Measurements from ENCODE around the gene PARD3.
"Not testable (repeated sequence)": the region's sequence is repeated elsewhere in the genome, so short reads cannot be mapped to it uniquely, and the experiment has no call there.

PARD3 gene

DNA sequence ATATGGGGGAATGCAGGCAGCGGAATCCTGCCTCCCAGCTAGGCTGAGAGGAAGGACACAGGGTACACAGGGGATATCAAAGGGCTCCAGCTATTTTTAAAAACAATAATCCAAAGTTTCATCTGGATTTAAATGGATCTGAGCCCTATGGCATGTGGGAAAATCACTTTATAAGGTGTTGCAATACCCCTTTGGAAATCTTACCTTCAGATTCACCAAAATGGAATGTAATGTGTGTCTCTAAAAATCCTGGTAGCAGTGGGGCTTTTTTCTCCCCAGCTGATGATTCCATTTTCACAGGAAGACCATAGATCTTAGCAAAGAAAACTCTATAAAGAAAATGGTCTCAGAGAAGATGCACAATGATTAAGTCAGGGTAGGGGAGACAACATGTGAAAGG, 722.2 kb downstream of the PARD3 start:
- DNase-seq = no peak

DNA sequence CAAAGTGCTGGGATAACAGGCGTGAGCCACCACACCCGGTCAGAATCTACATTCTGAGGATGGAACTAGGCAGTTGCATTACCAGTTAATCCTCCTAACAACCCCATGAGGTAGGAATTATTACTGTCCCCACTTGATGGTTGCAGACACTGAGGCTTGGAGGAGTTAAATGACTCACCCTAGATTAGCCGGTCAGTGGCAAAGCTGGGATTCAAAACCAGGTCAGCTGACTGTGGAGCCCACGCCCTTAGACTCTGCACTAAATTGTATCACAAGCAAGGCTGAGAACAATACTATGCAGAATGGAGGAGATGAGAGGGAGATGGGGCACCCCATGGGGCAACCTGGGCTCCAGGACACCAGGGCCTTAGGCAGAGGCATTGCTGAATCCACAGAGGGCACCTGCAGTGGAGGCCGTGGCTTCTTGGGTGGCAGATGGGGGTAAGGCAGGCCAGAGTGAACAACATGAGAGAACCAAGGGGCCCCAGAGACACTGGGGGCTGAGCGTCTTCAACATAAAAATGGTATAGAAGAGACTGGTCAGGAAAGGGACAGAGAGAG, 723.4 kb downstream of the PARD3 start:
- DNase-seq = no peak

DNA sequence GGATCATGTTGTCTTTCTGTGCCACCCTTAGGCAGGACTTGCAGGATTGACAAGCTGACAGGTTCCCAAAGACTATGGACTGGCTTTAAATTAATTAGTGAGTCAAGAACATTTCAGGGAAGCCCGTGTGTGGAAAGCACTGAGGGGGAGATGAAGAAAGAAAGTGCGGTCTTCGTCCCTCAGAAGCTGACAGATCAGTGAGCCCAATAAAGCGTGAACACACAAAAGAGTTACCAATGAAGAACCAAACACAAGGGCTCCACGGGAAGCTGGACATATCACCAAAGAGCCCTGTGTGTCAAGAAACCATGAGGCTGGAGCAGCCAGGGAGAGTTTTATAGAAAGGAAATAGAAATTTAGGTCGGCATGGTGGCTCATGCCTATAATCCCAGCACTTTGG, 725.8 kb downstream of the PARD3 start:
- no peak for DNase-seq

DNA sequence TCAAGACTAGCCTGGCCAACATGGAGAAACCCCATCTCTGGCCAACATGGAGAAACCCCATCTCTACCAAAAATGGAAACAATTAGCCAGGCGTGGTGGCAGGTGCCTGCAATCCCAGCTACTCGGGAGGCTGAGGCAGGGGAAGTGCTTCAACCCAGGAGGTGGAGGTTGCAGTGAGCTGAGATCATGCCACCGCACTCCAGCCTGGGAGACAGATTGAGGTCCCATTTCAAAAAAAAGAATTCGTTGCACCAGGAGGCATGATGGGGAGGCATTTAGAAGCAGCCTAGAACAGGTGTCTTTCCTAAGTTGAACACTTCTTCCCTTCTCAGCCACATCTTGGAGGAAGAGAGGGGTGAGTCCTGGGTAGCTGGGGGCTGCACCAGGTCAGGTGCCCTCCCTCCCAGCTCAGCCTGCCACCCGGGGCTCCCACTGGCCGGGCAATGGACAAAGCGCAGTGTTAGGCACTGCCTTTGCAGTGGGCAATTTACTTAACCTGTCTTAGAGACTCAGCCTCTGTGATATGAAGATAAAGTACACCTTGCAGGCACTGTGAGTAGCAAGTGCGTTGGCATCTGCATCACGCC, 726.8 kb downstream of the PARD3 start:
- DNase-seq = no peak

DNA sequence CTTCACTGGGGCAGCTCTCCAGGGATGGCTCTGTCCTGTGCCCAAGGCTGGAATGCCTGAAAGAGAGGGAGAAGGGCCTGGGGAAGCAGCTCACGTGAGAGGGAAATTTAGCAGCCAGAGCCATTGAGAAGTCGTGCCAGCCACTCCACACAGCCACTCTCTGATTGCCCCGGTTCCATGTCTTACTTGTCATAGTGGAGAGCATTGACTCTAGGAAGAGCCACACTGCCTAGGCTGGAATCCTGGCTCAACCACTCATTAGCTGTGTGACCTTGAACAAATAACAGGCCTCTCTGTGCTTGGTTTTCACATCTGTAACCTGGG, 728.0 kb downstream of the PARD3 start:
- DNase-seq = no peak

DNA sequence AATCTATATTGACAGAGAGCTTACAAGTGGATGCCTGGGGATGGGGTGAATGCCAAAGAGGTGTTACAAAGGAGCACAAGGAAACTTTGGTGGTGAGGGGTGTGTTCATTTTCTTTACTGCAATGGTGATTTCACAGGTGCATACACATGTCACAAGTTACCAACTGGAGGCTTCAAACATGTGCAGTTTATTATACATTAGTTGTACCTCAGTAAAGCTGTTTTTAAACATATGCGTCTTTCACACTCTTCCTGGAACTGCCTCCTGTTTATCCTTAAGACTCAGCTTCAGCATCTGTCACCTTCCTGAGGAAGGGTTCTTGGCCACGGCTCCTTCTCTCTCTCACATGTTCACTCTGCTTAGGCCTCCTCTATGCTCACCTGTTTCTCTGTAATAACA, 731.5 kb downstream of the PARD3 start:
- DNase-seq = no peak

DNA sequence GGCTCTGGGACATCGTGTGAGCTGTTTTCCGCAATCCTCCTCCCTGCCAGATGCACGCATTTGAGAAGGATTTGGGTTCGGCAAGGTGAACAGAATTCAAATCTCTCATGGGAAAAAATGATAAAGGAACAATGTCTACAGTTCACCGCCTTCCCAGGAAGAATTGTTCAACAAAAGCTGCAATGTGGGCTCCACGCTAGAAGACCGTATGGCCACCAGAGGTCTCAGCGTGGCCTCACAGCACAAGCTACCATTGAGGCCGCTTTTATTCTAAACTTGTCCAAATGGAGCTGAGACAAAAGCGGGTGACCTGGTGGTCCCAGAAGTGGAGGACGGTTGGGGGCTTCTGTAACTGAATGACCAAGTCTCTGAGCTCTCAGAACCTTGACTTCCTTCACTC, 733.1 kb downstream of the PARD3 start:
- DNase-seq = no peak

DNA sequence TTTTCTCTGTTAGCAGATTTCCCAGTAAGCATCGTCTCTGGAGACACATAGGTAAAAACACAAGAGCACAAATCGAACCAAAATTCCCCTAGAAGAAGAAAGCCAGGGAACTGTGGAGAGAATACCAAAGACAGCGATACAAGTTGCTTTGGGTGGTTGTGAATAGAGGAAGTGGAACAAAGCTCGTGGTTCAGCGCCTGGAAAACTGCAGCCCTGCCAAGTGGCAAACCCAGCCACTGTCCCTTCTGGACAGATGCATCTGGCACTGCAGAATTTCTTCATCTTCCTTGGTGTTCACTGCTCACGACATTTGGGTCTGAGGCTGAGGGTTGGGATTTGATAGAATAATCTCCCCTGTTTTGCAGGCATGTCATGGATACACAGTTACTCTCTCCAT, 733.8 kb downstream of the PARD3 start:
- no peak for DNase-seq

DNA sequence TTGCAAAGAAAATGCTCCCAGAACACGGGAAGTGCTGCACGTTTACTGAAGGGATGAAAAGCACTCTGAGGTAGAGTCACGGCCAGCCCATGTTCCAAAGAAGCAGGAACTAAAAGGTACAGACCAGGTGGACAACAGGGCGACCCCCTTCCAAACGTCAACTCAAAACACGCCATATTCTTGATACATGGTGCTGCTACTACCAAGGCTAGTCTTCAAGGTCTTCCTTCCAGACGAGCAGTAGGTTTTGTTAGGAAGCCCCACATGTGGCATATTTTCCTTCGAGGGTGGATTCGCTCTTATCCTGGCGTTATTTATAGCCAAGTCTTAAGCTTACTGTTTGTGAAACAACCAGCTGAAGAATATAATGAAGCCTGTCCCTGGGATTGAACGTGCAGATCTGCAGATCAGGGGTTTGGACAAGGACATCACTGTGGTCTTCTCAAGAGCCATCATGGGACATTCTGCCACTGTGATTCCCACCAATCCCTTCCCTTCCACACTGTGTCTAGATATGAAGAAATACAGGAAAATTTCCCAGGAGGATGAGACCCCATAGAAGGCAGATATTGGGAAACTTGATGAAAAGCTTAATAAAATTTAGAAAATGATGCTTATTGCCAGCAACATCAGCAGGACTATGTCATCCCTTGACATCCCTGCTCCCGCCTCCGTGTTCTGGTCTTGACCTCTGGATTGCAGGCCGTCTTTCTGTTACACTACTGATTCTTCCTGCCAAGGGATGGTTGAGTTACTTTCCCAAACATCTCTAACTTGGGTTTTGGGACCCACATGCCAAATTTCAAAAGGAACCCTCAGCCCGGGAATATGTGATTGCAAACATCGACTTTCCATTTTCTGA, 734.4 kb downstream of the PARD3 start:
- DNase-seq = no peak

DNA sequence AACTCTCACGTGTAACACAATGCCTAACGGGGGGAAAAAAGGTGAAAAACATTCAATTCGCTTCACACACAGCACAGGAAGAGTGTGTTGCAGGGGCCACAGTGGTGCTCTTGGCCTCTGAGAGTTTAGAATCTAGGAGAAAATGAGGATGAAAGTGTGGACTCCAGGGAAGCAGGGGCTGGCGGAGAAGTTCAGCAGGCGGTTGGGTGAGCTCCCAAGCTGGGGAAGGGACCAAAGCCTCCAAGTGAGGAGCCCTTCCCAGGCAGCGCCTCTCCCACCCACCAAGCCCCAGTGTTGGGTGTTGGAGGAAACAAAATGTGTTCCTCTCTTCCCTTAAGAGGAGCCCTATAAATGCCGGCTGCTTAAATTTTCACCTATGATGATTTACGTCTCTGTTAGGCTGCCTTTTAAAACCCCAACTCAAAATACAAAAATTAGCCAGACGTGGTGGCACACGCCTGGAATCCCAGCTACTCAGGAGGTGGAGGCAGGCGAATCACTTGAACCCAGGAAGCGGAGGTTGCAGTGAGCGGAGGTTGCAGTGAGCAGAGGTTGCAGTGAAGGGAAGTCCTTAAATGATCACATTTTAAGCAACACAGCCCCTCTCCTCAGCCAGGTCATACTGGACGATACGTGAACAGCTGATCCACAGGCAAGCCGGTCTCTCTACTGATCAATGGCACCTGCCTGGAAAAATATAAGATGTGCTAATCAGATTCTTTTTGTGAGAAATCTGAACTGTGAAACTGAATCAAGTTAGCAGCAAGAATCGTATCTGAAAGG, 735.2 kb downstream of the PARD3 start:
- no peak for DNase-seq

DNA sequence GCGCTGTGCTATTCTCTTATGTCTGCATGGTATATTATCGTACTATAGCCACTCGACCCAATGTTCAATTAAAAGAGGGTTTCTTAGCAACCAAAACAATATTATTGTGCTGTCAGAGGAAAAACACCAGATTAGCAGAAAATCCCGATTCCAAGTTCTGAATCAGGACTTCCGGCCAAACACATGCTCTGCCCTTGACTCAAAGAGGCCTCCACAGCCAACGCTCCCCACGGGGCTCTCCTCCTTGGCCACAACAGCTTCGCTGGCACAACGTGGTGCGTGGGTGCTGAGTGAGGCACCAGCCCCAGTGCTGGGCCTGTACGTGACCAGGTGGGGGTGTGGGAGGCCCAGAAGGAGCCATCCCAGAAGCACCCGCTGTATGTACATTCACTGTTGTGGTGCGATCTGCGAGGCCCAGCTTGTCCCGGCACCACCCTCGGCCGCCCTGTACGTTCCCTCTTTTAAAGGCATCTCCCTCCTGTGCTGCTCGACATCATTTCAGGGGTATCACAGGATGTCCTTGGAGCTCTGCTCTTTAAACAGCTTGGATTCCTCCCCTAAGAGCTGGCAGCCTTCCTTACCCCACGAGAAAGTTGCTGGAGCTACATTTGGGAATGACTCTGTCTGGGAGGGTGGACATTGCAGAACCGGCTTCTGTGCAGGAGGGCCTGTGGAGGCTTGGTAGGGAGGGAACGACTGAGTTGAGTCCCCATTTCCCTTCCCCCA, 736.2 kb downstream of the PARD3 start:
- DNase-seq = no peak

DNA sequence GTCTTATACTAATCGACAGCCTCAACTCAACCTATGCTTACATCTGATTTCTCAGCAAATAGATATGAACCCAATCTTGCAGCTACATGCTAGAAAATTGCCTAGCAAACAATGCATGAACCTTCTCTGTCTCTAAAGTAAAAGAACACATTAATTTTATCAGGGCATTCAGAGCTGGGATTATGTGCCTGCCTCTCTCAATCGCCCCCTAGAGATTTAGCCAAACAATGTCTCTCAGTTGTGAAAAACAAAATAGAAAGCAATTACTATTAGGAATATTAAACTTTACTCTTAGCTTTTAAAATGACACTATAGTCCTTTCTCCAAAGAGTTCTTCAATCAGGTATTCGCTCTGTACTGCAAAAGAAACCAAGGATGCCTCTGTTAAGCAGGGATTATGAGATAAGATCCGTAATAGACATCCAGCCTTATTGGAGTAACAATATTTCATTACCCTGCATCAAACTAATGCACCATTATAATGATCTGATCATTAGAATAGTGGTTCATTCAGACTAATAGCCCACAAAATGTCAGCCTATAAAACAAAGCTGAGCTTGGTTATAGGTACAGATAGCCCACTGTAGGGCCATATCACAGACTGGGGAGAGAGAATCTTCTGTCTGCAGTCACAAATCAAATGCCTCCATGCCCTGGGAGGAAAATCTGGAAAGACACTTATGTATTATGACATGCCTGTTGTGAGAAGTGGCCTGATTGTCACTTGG, 736.9 kb downstream of the PARD3 start:
- DNase-seq = no peak

DNA sequence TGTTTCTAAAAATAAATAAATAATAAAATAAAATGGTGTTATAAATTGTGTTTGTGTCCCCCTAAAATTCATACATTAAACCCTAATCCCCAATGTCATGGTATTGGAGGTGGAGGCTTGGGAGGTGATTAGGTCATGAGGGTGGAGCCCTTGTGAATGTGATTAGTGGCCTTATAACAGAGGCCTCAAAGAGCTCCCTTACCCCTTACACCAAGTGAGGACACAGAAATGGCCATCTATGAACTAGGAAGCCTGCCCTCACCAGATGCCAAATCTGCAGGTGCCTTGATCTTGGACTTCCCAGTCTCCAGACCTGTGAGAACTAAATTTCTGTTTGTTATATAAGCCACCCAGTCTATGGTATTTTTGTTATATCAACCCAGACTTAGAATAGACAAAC, 738.7 kb downstream of the PARD3 start:
- no peak for DNase-seq

DNA sequence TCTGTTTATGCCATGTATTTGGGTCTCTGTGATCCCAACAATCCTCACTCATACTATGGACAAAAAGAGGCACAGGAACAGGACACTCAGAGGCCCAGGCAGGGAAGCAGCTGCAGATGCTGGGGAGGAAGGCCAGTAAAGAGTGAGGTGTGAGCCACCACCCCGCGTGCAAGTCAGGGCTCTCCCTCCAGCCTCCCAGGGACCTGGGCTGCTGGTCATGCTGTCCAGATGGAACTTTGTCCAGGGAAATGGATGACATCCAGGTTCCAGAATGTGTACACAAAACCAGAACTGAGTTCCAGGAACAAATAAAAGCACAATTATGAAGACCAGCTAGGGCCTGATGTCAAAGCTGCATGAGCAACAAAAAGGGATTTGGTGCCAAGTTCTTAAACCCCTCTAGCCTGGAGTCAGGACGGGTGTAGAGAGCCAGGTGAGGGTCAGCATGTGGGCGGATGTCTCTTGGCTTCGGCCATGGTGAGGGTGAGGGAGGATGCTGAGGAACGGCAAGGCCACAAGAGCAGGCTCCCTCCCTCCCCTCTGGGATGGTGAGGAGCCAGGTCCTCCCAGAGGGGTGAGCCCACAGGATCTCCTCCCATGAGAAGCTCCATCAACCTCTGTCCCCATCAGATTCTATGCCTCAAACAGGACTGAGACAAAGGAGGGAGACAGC, 739.7 kb downstream of the PARD3 start:
- DNase-seq = no peak

DNA sequence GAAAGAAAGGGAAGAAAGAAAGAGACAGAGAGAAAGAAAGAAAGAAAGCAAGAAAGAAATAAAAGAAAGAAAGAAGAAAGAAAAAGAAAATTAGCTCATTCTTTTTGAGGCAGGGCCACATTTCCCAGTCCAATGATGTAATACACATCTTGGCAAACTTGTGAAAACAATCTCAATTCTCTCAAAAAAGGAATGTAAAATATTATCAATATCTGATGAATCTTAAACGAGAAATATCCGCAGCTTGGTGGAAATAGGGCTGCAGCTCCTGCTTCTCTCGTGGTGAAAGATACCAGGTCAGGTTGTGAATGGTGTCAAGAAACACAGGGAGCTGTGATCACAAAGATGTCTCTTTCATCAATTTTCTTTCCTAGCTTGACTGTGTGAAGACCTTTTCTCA, 741.0 kb downstream of the PARD3 start:
- no peak for DNase-seq

DNA sequence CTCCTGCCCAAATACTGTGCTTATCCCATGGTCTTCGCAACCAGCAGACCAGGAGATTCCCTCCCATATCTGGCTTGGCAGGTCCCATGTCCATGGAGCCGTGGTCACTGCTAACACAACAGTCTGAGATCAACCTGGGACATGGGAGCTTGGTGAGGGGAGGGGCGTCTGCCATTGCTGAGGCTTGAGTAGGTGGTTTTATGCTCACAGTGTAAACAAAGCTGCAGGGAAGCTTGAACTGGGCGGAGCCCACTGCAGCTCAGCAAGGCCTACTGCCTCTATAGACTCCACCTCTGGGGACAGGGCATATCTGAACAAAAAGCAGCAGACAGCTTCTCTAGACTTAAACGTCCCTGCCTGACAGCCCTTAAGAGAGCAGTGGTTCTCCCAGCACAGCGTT, 747.4 kb downstream of the PARD3 start:
- DNase-seq = not testable (repeated sequence)

DNA sequence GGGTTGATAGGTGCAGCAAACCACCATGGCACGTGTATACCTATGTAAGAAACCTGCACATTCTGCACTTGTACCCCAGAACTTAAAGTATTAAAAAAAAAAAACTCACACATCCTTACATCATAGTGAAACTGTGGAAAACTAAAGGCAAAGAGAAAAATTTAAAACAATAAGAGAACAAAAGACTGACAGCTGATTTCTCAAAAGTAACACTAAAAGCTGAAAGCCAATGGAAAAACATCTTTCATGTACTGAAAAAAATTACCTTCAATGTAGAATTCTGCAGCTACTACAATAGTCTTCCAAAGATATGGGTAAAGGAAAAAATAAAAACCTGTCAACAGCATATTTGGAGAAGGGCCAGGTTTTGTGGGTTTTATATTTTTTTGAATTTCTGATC, 751.5 kb downstream of the PARD3 start:
- no peak for DNase-seq

DNA sequence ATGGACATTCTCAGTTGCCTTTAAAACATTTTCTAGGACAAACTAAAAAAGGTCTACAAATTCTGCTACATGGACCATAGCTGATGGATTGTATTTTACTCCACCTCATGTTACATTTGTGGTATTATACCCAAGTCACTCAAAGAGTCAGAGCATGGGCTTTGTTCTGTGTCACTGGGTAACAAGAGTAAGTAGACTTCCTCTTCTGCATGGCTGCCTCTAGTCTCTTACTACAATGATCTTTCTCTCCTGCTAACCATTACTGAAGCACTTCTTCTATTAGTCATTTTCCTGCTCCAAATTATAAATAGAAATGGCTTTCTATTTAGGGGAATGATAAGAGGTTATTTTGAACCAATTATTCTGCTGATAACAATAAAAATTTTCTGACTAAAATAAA, 753.3 kb downstream of the PARD3 start:
- DNase-seq = no peak

All from right kidney (tissue), 1 donor.